Measurements from ENCODE around the gene CKS1B.

DNA sequence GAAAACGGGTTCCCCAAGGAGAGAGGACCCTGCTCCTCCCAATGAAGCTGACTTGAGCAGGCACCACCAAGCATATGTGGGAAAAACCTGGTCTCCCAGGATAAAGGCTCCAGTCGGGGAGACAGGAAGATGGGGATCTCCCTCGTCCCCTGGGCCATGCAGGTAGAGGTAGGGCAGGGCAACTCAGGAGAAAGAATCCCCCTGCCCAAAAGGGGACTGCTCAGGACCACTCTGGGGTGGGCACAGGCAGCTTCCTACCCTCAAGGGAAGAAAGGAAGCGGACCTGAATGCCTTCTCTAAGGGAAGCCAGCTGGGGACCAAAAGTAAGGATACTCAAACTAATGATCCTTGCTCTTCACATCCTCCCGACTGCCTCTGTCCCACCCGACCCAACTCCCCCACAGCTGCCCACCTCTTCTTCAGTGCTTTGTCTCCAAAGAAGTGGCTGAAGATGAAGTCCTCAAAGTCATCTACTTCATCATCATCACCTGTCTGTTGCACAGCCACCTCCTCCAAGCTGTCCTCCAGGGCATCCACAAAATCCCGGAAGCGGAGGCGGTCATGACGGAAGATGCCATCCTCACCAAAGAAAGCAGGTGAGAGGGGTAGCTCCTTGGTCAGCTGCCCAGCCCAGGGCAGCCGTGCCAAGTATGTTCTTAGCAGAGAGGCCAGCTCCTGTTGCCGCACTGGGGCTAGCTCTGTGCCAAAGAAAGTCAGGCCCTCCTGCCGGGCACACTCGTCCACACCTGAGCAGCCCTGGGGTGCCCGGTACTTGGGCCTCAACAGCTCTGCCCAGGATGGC, 29.1 kb upstream of the CKS1B start:
- TF ChIP-seq, protein P1, sequence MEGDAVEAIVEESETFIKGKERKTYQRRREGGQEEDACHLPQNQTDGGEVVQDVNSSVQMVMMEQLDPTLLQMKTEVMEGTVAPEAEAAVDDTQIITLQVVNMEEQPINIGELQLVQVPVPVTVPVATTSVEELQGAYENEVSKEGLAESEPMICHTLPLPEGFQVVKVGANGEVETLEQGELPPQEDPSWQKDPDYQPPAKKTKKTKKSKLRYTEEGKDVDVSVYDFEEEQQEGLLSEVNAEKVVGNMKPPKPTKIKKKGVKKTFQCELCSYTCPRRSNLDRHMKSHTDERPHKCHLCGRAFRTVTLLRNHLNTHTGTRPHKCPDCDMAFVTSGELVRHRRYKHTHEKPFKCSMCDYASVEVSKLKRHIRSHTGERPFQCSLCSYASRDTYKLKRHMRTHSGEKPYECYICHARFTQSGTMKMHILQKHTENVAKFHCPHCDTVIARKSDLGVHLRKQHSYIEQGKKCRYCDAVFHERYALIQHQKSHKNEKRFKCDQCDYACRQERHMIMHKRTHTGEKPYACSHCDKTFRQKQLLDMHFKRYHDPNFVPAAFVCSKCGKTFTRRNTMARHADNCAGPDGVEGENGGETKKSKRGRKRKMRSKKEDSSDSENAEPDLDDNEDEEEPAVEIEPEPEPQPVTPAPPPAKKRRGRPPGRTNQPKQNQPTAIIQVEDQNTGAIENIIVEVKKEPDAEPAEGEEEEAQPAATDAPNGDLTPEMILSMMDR (conservative IDR thresholded peaks at IDR 0.05 in 1 of 2, IDR thresholded peaks at IDR 0.05 in 1 of 2; ENCODE audit: low read depth in 1 of 2, low read length in 2 of 2), result no peak
- no peak for TF ChIP-seq EZH2 (IDR thresholded peaks at IDR 0.05; ENCODE audit: low read length, missing control alignments)

Data from fibroblast of lung (primary cell).